Activated T-cell treated with anti-CD3 and anti-CD28 coated beads, Interleukin-2, amount 50 U/mL, for 72 hours (primary cell): ENCODE results near the gene CDH3. TPM values are rescaled to one million over a fixed set of nuclear protein-coding genes. Genes with fewer than 3 reads are reported as not detected.

ENCODE experiments used
- ATAC-seq, 2 donors: fragments of 150-1000 bp; cut with Tn5 transposase; replicated peaks in 1 of 2; 2 replicates each; pipeline ENCODE4 v1.10.0; 2021; ENCODE audit warnings: moderate library complexity in 2 of 2, mild to moderate bottlenecking in 1 of 2
- DNase-seq, 2 donors: peaks; one replicate each; pipeline ENCODE4 v3.0.0; 2021 to 2022; ENCODE audit warnings: mixed read lengths in 1 of 2
- H3K27ac Mint-ChIP-seq: one replicate; pipeline ENCODE4 v1.8.0; 2022; ENCODE audit warnings: mild to moderate bottlenecking, moderate library complexity, mixed read lengths
- H3K27me3 Mint-ChIP-seq: one replicate; pipeline ENCODE4 v1.8.0; 2022; ENCODE audit warnings: low read depth, mixed read lengths
- H3K36me3 Mint-ChIP-seq, 2 donors: one replicate each; pipeline ENCODE4 v1.8.0; 2022; ENCODE audit warnings: mixed read lengths in 2 of 2, mild to moderate bottlenecking in 1 of 2; ENCODE audit not compliant: insufficient read depth in 2 of 2
- H3K4me1 Mint-ChIP-seq: one replicate; pipeline ENCODE4 v1.8.0; 2022; ENCODE audit warnings: low read depth, mixed read lengths
- H3K4me3 Mint-ChIP-seq, 2 donors: one replicate each; pipeline ENCODE4 v1.8.0; 2022; ENCODE audit warnings: mild to moderate bottlenecking in 2 of 2, mixed read lengths in 2 of 2, moderate library complexity in 2 of 2
- H3K9me3 Mint-ChIP-seq, 2 donors: one replicate each; pipeline ENCODE4 v1.8.0; 2022; ENCODE audit warnings: mixed read lengths in 2 of 2
- total RNA-seq, 2 donors: library from RNA; stranded (reverse); gene quantifications; one replicate each; pipeline ENCODE4 v1.2.3, GENCODE V29; 2022

The CDH3 gene
- total RNA-seq, 2 donors from 2014 or later = 15.2 to 24.3 TPM

DNA sequence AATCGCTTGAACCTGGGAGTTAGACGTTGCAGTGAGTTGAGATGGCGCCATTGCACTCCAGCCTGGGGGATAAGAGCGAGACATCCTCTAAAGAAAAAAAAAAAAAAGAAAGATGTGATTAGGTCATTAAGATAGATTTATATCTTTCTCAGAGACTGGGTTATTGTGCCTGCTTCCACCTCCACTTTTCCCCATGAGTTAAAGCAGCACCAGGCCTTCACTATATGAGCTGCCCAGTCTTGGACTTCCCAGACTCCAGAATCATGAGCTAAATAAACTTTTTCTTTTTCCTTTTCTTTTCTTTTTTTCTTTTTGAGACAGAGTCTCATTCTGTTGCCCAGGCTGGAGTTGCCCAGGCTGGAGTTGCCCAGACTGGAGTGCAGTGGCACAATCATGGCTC, 72.6 kb downstream of the CDH3 start:
- Mint-ChIP-seq H3K4me3 (no peak overlapping the region), H3K27me3 (peaks cover 12% of the 10 kb centered on the region), H3K4me1 (peaks cover 28% of the 10 kb centered on the region), H3K27ac (no peak overlapping the region), H3K9me3 (peaks cover 2% of the 10 kb centered on the region in 2 donors), H3K36me3 (peaks cover 0 to 5% of the 10 kb centered on the region in 2 donors)
- DNase-seq (no peak), ATAC-seq (no peak)

DNA sequence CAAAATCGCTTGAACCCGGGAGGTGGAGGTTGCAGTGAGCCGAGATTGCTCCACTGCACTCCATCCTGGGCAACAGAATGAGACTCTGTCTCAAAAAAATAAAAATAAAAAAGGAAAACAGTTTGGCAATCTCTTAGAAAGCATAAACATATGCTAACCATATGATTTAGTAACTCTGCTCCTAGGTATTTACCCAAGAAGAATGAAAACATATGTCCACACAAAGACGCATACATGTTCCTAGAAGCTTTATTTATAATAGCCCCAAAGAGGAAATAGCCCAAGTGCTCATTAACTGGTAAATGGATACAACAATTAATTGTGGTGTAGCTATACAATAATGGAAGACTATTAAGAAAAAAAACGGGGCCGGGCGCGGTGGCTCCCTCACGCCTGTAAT, 73.5 kb downstream of the CDH3 start:
- Mint-ChIP-seq H3K9me3 (peaks cover 2% of the 10 kb centered on the region in 2 donors), H3K4me1 (peaks cover 28% of the 10 kb centered on the region), H3K36me3 (peaks cover 0 to 5% of the 10 kb centered on the region in 2 donors), H3K27ac (no peak overlapping the region), H3K27me3 (peaks cover 2% of the 10 kb centered on the region), H3K4me3 (no peak overlapping the region)
- no peak for DNase-seq
- ATAC-seq = no peak

DNA sequence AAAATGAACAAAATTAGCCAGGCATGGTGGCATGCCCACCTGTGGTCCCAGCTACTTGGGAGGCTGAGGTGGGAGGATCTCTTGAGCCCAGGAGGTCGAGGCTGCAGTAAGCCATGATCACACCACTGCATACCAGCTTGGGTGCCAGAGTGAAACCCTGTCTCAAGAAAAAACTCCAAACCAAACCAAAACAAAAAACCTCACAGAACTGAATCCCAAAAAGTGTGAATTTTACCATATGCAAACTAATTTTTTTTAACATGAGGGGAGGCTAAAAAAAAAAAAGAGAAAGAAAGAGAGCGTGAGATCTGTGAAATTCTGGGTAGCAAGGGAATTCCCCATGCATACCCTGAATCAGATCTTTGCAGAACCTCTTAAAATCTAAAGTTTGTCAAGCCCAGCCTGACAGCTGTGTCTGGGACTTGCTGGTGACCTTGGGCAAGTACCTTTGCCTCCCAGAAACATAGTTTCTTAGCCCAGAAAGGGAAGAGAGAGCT, 74.9 kb downstream of the CDH3 start:
- peaks cover 2% of the 10 kb centered on the region in 2 donors for H3K9me3 Mint-ChIP-seq
- peaks cover 28% of the 10 kb centered on the region for H3K4me1 Mint-ChIP-seq
- H3K27me3 Mint-ChIP-seq = no peaks in the 10 kb centered on the region
- ATAC-seq = peak; percentile 94 to 97
- H3K36me3 Mint-ChIP-seq = peaks cover 0 to 5% of the 10 kb centered on the region in 2 donors
- peak overlapping the region; percentile 47 to 72 for H3K4me3 Mint-ChIP-seq
- peak; percentile 36 to 51 for DNase-seq
- peak overlapping the region; percentile 82 for H3K27ac Mint-ChIP-seq

DNA sequence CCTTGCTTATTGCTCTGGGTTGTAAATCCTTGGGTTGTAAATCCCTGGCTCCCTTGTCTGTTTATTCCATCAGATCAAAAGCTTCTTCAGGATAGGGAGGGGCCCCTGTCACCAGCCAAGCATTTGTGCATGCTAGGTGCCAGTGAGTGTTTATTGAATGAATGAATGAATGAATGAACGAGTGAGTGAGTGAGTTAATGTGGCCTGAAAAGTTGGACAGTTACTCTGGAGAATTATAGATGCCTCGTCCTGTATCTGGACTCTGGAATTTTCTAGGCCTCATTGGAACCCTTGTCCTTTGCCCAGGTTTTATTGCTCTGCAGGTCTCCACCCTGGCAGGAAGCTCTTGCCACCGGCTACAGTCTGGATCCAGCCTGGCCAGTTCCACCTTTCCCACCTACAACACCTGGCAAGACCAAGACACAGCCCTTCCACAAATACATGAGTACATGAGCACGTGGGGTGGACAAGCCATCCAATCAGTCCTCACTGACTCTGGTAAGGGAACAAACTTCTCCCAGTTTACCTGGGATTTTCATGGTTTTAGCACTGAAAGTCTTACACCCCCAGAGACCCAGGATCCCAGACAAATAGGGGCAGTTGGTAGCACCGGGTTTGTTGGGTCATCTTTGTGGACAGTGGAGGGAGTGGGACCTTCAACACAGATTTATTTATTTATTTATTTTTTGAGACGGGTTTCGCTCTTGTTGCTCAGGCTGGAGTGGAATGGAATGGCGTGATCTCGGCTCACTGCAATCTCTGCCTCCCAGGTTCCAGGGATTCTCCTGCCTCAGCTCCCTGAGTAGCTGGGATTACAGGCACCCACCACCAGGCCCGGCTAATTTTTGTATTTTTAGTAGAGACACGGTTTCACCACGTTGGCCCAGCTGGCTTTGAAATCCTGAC, 77.3 kb downstream of the CDH3 start:
- Mint-ChIP-seq H3K27ac (no peak overlapping the region), H3K4me3 (no peak overlapping the region), H3K27me3 (peaks cover 7% of the 10 kb centered on the region), H3K9me3 (peaks cover 0 to 2% of the 10 kb centered on the region in 2 donors), H3K4me1 (peaks cover 28% of the 10 kb centered on the region), H3K36me3 (peaks cover 0 to 5% of the 10 kb centered on the region in 2 donors)
- ATAC-seq (no peak), DNase-seq (no peak)

DNA sequence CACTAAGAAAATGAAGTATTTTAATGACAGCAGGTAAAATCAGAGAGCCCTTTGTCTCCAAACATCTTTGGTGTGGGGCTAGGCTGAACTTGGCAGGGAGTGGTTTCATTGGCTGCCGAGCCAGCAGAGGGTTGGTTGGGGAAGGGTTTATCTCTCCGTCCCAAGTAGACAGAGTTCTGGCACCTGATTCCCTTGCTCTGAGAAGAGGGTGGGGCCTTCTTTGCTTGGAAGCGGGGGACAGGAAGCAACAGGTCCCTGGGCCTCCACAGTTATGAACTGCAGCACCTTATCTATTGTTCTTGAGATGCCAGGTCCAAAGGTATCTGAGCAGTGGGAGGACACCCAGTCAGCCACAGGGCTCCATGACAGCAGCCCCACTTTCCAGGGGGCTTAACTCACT, 79.7 kb downstream of the CDH3 start:
- Mint-ChIP-seq H3K4me1 (peaks cover 20% of the 10 kb centered on the region), H3K36me3 (no peaks in the 10 kb centered on the region), H3K27me3 (peaks cover 9% of the 10 kb centered on the region), H3K27ac (no peak overlapping the region), H3K4me3 (no peak overlapping the region), H3K9me3 (no peaks in the 10 kb centered on the region)
- DNase-seq = no peak
- ATAC-seq = no peak

DNA sequence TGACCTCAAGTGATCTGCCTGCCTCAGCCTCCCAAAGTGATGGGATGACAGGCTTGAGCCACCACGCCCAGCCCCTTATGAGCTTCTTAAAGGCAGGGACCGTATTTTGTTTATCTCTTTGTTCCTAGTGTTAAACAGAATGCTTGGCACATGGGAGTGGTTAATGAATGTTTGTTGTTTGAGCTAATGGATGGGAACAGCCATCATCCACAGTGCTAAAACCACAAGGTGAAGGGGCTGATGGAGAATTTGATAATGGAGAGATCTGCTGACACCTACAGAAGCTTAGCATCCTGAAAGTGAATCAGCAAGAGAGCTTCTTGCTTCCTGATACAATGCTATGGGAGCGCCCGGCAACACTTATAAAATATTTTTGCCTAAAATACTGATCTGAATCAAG, 83.4 kb downstream of the CDH3 start:
- no peak for ATAC-seq
- Mint-ChIP-seq H3K36me3 (no peaks in the 10 kb centered on the region), H3K9me3 (no peaks in the 10 kb centered on the region), H3K4me1 (no peaks in the 10 kb centered on the region), H3K4me3 (no peak overlapping the region), H3K27ac (no peak overlapping the region), H3K27me3 (peaks cover 19% of the 10 kb centered on the region)
- DNase-seq = no peak

DNA sequence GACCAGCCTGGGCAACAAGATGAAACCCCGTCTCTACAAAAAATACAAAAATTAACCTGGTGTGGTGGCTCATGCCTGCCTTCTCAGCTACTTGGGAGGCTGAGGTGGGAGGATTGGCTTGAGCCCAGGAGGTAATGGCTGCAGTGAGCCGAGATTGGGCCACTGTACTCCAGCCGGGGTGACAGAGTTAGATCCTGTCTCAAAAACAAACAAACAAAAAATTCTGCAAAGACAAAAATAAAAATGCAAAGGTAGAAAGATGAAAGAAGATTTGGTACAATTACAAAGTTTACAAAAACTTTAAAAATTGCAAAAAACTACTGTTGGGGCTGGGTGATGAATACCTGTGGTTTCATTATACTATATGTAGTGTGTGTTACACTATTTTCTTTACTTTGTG, 86.5 kb downstream of the CDH3 start:
- no peak overlapping the region for H3K27ac Mint-ChIP-seq
- H3K4me3 Mint-ChIP-seq = no peak overlapping the region
- no peaks in the 10 kb centered on the region for H3K9me3 Mint-ChIP-seq
- DNase-seq (no peak), ATAC-seq (no peak)
- H3K27me3 Mint-ChIP-seq = peaks cover 43% of the 10 kb centered on the region
- H3K36me3 Mint-ChIP-seq = no peaks in the 10 kb centered on the region
- H3K4me1 Mint-ChIP-seq = peaks cover 2% of the 10 kb centered on the region

DNA sequence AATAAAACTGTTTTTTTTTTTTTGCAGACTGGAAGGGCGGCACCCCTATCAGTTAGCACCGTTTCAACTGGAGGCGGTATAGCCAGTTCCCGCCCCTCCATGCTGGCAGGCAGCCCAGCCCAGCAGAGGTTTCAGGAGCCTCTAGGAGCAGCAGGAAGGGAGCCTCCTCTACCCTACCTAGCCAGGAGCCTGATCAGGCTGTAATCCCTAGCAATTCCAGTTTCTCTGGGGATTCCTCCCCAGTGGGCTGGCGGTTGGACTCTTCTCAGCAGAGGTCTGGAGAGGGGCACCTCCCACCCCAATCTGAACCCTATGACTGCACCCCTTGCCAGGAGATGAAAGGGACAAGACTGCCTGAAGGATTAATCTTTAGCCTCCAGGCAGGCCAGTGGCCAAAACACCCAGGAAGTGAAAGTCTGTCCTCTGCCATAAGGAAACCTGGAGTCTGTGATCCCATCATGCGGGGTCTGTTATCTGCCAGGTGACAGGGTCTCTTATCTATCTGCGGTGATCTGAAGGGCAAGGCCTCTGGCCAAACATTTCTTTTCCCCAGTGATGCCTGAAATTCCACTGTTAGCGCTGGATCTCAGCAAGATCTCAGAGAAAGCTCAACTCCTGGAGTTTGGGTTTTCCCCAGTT, 87.1 kb downstream of the CDH3 start:
- H3K4me1 Mint-ChIP-seq = peaks cover 5% of the 10 kb centered on the region
- H3K27ac Mint-ChIP-seq = no peak overlapping the region
- peaks cover 1% of the 10 kb centered on the region in 2 donors for H3K36me3 Mint-ChIP-seq
- H3K4me3 Mint-ChIP-seq = no peak overlapping the region
- ATAC-seq = no peak
- no peak for DNase-seq
- H3K27me3 Mint-ChIP-seq = peaks cover 43% of the 10 kb centered on the region
- no peaks in the 10 kb centered on the region for H3K9me3 Mint-ChIP-seq

DNA sequence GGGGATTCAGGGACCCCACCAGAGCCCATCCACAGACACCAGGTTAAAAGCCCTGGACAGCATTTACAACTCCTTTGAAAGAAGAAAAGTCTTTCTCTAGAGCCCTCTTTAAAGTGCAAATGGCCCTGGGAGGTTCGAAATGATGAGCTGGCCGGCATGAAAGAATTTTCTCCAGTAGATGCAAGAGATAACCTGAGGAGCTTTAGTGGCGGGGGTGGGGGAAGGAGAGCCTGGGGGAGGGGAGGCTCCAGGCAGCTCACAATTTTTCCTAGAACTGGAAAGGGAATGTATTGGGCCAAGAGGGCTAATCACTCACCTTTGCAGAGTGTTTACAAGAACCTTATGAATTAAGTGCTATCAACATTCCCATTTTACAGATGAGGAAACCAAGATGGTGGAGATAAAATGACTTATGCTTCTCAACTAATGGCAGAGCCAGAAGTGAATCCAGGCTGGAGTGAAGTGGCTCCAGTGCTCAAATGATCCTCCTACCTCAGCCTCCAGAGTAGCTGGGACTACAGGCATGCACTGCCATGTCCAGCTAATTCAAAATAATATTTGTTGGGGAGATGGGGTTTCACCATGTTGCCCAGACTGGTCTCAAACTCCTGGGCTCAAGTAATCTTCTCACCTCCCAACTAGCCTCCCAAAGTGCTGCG, 87.8 kb downstream of the CDH3 start:
- H3K4me3 Mint-ChIP-seq = no peak overlapping the region
- DNase-seq = no peak
- no peak overlapping the region for H3K27ac Mint-ChIP-seq
- H3K9me3 Mint-ChIP-seq = no peaks in the 10 kb centered on the region
- peaks cover 44% of the 10 kb centered on the region for H3K27me3 Mint-ChIP-seq
- peaks cover 10% of the 10 kb centered on the region for H3K4me1 Mint-ChIP-seq
- ATAC-seq = no peak
- peaks cover 1% of the 10 kb centered on the region in 2 donors for H3K36me3 Mint-ChIP-seq

DNA sequence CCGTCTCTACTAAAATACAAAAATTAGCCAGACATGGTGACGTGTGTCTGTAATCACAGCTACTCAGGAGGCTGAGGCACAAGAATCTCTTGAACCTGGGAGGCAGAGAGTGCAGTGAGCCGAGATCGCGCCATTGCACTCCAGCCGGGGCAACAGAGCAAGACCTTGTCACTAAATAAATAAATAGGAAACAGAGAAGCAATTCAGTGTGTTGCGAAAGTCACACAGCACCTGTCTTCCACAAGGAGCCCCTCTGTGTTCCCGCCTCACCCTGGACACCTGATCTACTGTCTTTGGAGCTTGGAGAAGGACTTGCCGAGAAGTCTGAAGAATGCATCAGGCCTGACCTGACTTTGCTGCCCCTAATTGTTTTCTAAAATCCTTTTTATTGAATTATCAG, 88.5 kb downstream of the CDH3 start:
- ATAC-seq = no peak
- no peak overlapping the region for H3K4me3 Mint-ChIP-seq
- peaks cover 49% of the 10 kb centered on the region for H3K27me3 Mint-ChIP-seq
- DNase-seq = no peak
- H3K27ac Mint-ChIP-seq = no peak overlapping the region
- H3K36me3 Mint-ChIP-seq = peaks cover 1% of the 10 kb centered on the region in 2 donors
- H3K4me1 Mint-ChIP-seq = peaks cover 11% of the 10 kb centered on the region
- no peaks in the 10 kb centered on the region for H3K9me3 Mint-ChIP-seq

DNA sequence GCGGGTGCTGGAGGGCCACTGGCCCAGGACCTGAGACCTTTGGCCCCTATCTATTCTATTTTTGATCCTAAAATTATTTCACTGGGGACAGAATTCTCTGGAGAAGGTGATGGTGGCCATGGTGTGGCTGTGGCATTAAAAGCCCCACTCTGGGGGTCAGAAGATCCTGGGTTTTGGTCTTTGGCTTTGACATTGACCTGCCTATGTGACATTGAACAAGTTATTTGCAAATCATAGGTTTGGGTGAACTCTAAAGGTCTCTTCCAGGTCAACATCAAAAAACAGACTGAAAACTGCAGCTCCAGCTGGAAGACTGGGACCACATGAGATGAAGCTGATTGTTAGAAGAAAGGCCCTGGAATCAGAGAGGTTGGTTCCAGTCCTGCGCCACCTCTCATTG, 89.7 kb downstream of the CDH3 start:
- H3K27ac Mint-ChIP-seq = no peak overlapping the region
- peaks cover 51% of the 10 kb centered on the region for H3K27me3 Mint-ChIP-seq
- DNase-seq = no peak
- ATAC-seq = no peak
- H3K9me3 Mint-ChIP-seq = no peaks in the 10 kb centered on the region
- peaks cover 14% of the 10 kb centered on the region for H3K4me1 Mint-ChIP-seq
- peaks cover 1% of the 10 kb centered on the region in 2 donors for H3K36me3 Mint-ChIP-seq
- H3K4me3 Mint-ChIP-seq = no peak overlapping the region

DNA sequence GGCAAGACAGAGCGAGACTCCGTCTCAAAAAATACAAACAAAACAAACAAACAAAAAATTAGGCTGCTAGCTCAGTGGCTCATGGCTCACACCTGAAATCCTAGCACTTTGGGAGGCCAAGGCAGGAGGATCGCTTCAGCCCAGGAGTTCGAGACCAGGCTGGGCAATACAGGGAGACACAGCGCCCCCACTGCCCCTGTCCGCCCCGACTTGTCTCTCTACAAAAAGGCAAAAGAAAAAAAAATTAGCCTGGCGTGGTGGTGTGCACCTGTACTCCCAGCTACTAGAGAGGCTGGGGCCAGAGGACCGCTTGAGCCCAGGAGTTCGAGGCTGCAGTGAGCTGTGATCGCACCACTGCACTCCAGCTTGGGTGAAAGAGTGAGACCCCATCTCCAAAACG, 91.5 kb downstream of the CDH3 start:
- ATAC-seq = no peak
- no peaks in the 10 kb centered on the region for H3K9me3 Mint-ChIP-seq
- H3K36me3 Mint-ChIP-seq = peaks cover 1% of the 10 kb centered on the region in 2 donors
- peaks cover 32% of the 10 kb centered on the region for H3K4me1 Mint-ChIP-seq
- H3K27me3 Mint-ChIP-seq = peaks cover 58% of the 10 kb centered on the region
- H3K4me3 Mint-ChIP-seq = peak overlapping the region; percentile 84 to 85
- DNase-seq = no peak
- H3K27ac Mint-ChIP-seq = peak overlapping the region; percentile 40
